Neural progenitor cell (in vitro differentiated cells): ENCODE data around the gene ARL3. TPM values are rescaled to one million over a fixed set of nuclear protein-coding genes. Genes with fewer than 3 reads are reported as not detected.

Source experiments
- DNase-seq: peaks from one replicate; pipeline ENCODE4 v3.0.0-alpha.2; 2016; ENCODE audit warnings: low spot score
- H2AFZ ChIP-seq: fragments of 200-600 bp; sonication (generic); replicated peaks from 2 replicates; pipeline ENCODE4 v1.6.1; 2016; ENCODE audit warnings: antibody characterized with exemption
- H3F3A ChIP-seq: fragments of 200-600 bp; sonication (generic); 2 replicates; pipeline ENCODE4 v1.6.1; 2016; ENCODE audit warnings: antibody characterized with exemption, low read depth
- H3K27ac ChIP-seq: fragments of 200-600 bp; sonication (generic); 2 replicates; pipeline ENCODE4 v1.5.1; 2016; ENCODE audit warnings: mild to moderate bottlenecking
- H3K27me3 ChIP-seq: fragments of 200-600 bp; sonication (generic); 2 replicates; pipeline ENCODE4 v1.6.1; 2016; ENCODE audit warnings: mild to moderate bottlenecking, moderate library complexity
- H3K36me3 ChIP-seq: fragments of 200-600 bp; sonication (generic); 2 replicates; pipeline ENCODE4 v1.5.1; 2016
- H3K4me1 ChIP-seq: fragments of 200-600 bp; sonication (generic); 2 replicates; pipeline ENCODE4 v1.6.1; 2016; ENCODE audit warnings: mixed run types
- H3K4me2 ChIP-seq: fragments of 200-600 bp; sonication (generic); 2 replicates; pipeline ENCODE4 v1.6.1; 2016
- H3K4me3 ChIP-seq: fragments of 200-600 bp; sonication (generic); 2 replicates; pipeline ENCODE4 v1.5.1; 2016
- H3K79me2 ChIP-seq: fragments of 200-600 bp; sonication (generic); 2 replicates; pipeline ENCODE4 v1.6.1; 2016; ENCODE audit warnings: low read depth
- H3K9ac ChIP-seq: fragments of 200-600 bp; sonication (generic); 2 replicates; pipeline ENCODE4 v1.6.1; 2016
- H3K9me3 ChIP-seq: fragments of 200-600 bp; sonication (generic); 2 replicates; pipeline ENCODE4 v1.5.1; 2016; ENCODE audit warnings: low read depth
- H4K20me1 ChIP-seq: fragments of 200-600 bp; sonication (generic); 2 replicates; pipeline ENCODE4 v1.6.1; 2016; ENCODE audit warnings: low read depth
- H3K27ac Mint-ChIP-seq: 3 replicates; pipeline ENCODE4 v1.8.0; 2021; ENCODE audit warnings: mixed read lengths
- H3K27me3 Mint-ChIP-seq: 2 replicates; pipeline ENCODE4 v1.8.0; 2022; ENCODE audit warnings: low read depth, mild to moderate bottlenecking, inconsistent platforms, moderate library complexity, mixed read lengths; ENCODE audit not compliant: insufficient read depth
- H3K36me3 Mint-ChIP-seq: 3 replicates; pipeline ENCODE4 v1.8.0; 2021; ENCODE audit warnings: mixed read lengths
- H3K4me1 Mint-ChIP-seq: 3 replicates; pipeline ENCODE4 v1.8.0; 2021; ENCODE audit warnings: mixed read lengths
- H3K4me3 Mint-ChIP-seq: 3 replicates; pipeline ENCODE4 v1.8.0; 2021; ENCODE audit warnings: mild to moderate bottlenecking, moderate library complexity, mixed read lengths
- H3K9me3 Mint-ChIP-seq: 3 replicates; pipeline ENCODE4 v1.8.0; 2020; ENCODE audit warnings: mixed read lengths
- CTCF ChIP-seq: fragments of 200-600 bp; sonication (generic); IDR thresholded peaks from 2 replicates; pipeline ENCODE4 v1.5.1; 2017; ENCODE audit warnings: antibody characterized with exemption, mild to moderate bottlenecking
- EZH2 ChIP-seq: fragments of 200-600 bp; sonication (generic); IDR thresholded peaks from 2 replicates; pipeline ENCODE4 v1.6.1; 2017; ENCODE audit warnings: antibody characterized with exemption, mild to moderate bottlenecking, moderate library complexity
- EZH2phosphoT487 ChIP-seq: fragments of 200-600 bp; sonication (generic); IDR thresholded peaks from 2 replicates; pipeline ENCODE4 v1.6.1; 2017; ENCODE audit warnings: antibody characterized with exemption
- total RNA-seq: library from RNA; depleted of rRNA; stranded (reverse); fragments of >200 nt; gene quantifications from 2 replicates; pipeline ENCODE4 v1.2.3, GENCODE V29; 2015; ENCODE audit warnings: low replicate concordance

Gene ARL3
- total RNA-seq, 1 donor from 2014 or later: 29.7 TPM

DNA sequence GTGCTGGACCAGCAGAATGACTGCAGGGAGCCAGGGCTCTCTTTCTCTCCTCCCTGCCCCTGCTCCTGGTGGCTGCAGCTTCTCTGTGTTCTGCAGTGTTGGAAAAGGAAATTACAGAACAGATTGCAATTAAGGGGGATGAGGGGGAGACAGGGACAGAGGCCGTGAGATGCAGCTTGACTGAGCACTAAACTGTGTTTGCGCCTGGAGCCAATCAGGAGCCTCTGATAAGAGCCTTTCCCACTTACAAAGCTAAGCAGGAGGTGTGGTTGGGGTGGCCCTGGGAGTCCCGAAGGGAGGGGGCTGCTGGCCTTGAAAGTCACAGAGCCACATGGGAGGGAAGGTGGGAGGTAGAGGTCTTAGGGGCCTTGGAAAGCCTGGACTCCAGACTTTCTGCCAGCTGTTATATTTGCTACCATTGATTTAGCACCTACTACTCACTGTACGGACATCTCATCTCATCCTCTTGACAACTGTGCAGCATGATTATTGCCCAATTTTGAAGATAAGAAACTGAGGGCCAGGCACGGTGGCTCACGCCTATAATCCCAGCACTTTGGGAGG, 43.2 kb downstream of the ARL3 start:
- TF ChIP-seq CTCF: no peak
- TF ChIP-seq EZH2: no peak
- no peak for TF ChIP-seq EZH2phosphoT487
- peak overlapping the region; percentile 53 for H3K27ac Mint-ChIP-seq
- peaks cover 51% of the 10 kb centered on the region for H3F3A ChIP-seq
- no peak overlapping the region for H3K27ac ChIP-seq
- no peaks in the 10 kb centered on the region for H3K36me3 Mint-ChIP-seq
- H4K20me1 ChIP-seq: peaks cover 35% of the 10 kb centered on the region
- no peak overlapping the region for H3K9ac ChIP-seq
- peaks cover 74% of the 10 kb centered on the region for H3K4me1 Mint-ChIP-seq
- H3K4me1 ChIP-seq: peaks cover 44% of the 10 kb centered on the region
- H3K27me3 ChIP-seq: no peaks in the 10 kb centered on the region
- H2AFZ ChIP-seq: no peak overlapping the region
- peak overlapping the region; percentile 38 for H3K4me3 Mint-ChIP-seq
- H3K36me3 ChIP-seq: no peaks in the 10 kb centered on the region
- H3K27me3 Mint-ChIP-seq: peaks cover 2% of the 10 kb centered on the region
- no peaks in the 10 kb centered on the region for H3K79me2 ChIP-seq
- no peaks in the 10 kb centered on the region for H3K9me3 Mint-ChIP-seq
- no peak overlapping the region for H3K4me3 ChIP-seq
- no peaks in the 10 kb centered on the region for H3K9me3 ChIP-seq
- no peak overlapping the region for H3K4me2 ChIP-seq
- DNase-seq: no peak

GRCh38 chr10:102670065-102670670, 44.0 kb downstream of the ARL3 start:
- Histone ChIP-seq H3K79me2 (no peaks in the 10 kb centered on the region), H2AFZ (no peak overlapping the region), H3K4me3 (no peak overlapping the region), H3K4me1 (peaks cover 38% of the 10 kb centered on the region), H3K4me2 (no peak overlapping the region), H3F3A (peaks cover 43% of the 10 kb centered on the region), H3K36me3 (no peaks in the 10 kb centered on the region), H3K27ac (no peak overlapping the region), H4K20me1 (peaks cover 29% of the 10 kb centered on the region), H3K9ac (no peak overlapping the region), H3K27me3 (no peaks in the 10 kb centered on the region), H3K9me3 (no peaks in the 10 kb centered on the region)
- Mint-ChIP-seq H3K4me3 (no peak overlapping the region), H3K4me1 (peaks cover 67% of the 10 kb centered on the region), H3K27ac (no peak overlapping the region), H3K9me3 (no peaks in the 10 kb centered on the region), H3K27me3 (peaks cover 2% of the 10 kb centered on the region), H3K36me3 (no peaks in the 10 kb centered on the region)
- DNase-seq: no peak
- TF ChIP-seq EZH2phosphoT487 (no peak), EZH2 (no peak), CTCF (no peak)

GRCh38 chr10:102669206-102670064, 44.8 kb downstream of the ARL3 start:
- Mint-ChIP-seq H3K4me3 (no peak overlapping the region), H3K27me3 (peaks cover 3% of the 10 kb centered on the region), H3K27ac (no peak overlapping the region), H3K9me3 (no peaks in the 10 kb centered on the region), H3K36me3 (no peaks in the 10 kb centered on the region), H3K4me1 (peaks cover 61% of the 10 kb centered on the region)
- Histone ChIP-seq H3K36me3 (no peaks in the 10 kb centered on the region), H3K27ac (no peak overlapping the region), H3K4me1 (peaks cover 30% of the 10 kb centered on the region), H3F3A (peaks cover 36% of the 10 kb centered on the region), H3K4me2 (no peak overlapping the region), H3K79me2 (no peaks in the 10 kb centered on the region), H3K27me3 (no peaks in the 10 kb centered on the region), H3K9ac (no peak overlapping the region), H2AFZ (no peak overlapping the region), H3K4me3 (no peak overlapping the region), H4K20me1 (peaks cover 21% of the 10 kb centered on the region), H3K9me3 (no peaks in the 10 kb centered on the region)
- no peak for TF ChIP-seq EZH2phosphoT487
- TF ChIP-seq CTCF: peak; percentile 60
- DNase-seq: peak; percentile 48
